ENCODE results near the gene CRYL1. TPM values are rescaled to one million over a fixed set of nuclear protein-coding genes. Genes with fewer than 3 reads are reported as not detected.

The CRYL1 gene
- total and polyA plus RNA-seq, 2 of the 13 experiments (the other 11 are each of a cell fraction or from before 2014, with no cell fraction given) = 57.2 to 115 TPM

DNA sequence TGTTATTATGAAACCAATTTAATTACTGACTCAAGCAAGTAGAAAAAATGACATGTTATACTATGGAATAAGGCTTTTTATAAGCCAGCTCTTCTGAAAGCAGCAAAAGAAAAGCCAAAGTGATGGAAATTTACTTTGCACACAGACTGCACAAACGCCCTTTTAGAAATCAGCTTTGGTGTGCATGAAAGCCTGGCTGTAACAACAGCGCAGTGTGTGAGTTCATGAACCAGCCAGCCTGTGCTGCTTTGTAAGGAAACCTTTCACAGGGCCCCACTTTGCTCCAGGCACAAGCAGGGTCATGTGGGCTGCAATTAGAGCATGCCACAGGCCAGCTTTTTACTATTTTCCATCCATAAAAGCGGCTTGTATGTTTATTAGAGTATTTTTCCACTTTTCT, 27.7 kb upstream of the CRYL1 start (continued):
- TF ChIP-seq NONO (IDR thresholded peaks at IDR 0.05) = no peak
- no peak for TF ChIP-seq NONO (CRISPR knock-in tag; conservative IDR thresholded peaks at IDR 0.05)
- no peak for TF ChIP-seq ZNF34 (CRISPR knock-in tag; IDR thresholded peaks at IDR 0.05; ENCODE audit: borderline replicate concordance)
- no peak for TF ChIP-seq ZNF790 (CRISPR knock-in tag; IDR thresholded peaks at IDR 0.05; ENCODE audit: borderline replicate concordance)
- peak; percentile 58; the same call in 1 of the 2 replicates for TF ChIP-seq ZBTB20 (CRISPR knock-in tag; IDR thresholded peaks at IDR 0.05; ENCODE audit: borderline replicate concordance, low read depth)
- TF ChIP-seq ATF7-NPFF (CRISPR knock-in tag; IDR thresholded peaks at IDR 0.05; ENCODE audit: low read depth) = no peak
- TF ChIP-seq GABPA (IDR thresholded peaks at IDR 0.05; ENCODE audit: low read depth, low read length) = no peak
- 0 out of 2 replicates have a peak, but pooled peaks have one; percentile 23 for TF ChIP-seq GABPA (CRISPR knock-in tag; IDR thresholded peaks at IDR 0.05; ENCODE audit: low read depth)
- no peak for TF ChIP-seq TSC22D2 (CRISPR knock-in tag; IDR thresholded peaks at IDR 0.05; ENCODE audit: borderline replicate concordance)
- TF ChIP-seq ZFYVE20 (CRISPR knock-in tag; IDR thresholded peaks at IDR 0.05; ENCODE audit: borderline replicate concordance, low read depth) = no peak
- TF ChIP-seq GABPB1 (CRISPR knock-in tag; IDR thresholded peaks at IDR 0.05) = no peak
- TF ChIP-seq DPF2 (CRISPR knock-in tag; IDR thresholded peaks at IDR 0.05; ENCODE audit: borderline replicate concordance, low read depth) = no peak
- peak; percentile 62; the same call in 1 of the 2 replicates for TF ChIP-seq MIER3 (CRISPR knock-in tag; IDR thresholded peaks at IDR 0.05; ENCODE audit: borderline replicate concordance)
- TF ChIP-seq SALL2 (CRISPR knock-in tag; IDR thresholded peaks at IDR 0.05) = no peak
- no peak for TF ChIP-seq SCMH1 (CRISPR knock-in tag; IDR thresholded peaks at IDR 0.05; ENCODE audit: borderline replicate concordance)
- TF ChIP-seq ZNF567 (CRISPR knock-in tag; IDR thresholded peaks at IDR 0.05; ENCODE audit: borderline replicate concordance) = no peak
- TF ChIP-seq, protein P1, sequence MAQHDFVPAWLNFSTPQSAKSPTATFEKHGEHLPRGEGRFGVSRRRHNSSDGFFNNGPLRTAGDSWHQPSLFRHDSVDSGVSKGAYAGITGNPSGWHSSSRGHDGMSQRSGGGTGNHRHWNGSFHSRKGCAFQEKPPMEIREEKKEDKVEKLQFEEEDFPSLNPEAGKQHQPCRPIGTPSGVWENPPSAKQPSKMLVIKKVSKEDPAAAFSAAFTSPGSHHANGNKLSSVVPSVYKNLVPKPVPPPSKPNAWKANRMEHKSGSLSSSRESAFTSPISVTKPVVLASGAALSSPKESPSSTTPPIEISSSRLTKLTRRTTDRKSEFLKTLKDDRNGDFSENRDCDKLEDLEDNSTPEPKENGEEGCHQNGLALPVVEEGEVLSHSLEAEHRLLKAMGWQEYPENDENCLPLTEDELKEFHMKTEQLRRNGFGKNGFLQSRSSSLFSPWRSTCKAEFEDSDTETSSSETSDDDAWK (CRISPR knock-in tag; IDR thresholded peaks at IDR 0.05) = no peak
- TF ChIP-seq SKI (IDR thresholded peaks at IDR 0.05; ENCODE audit: partially characterized antibody) = no peak
- no peak for TF ChIP-seq LCORL (IDR thresholded peaks at IDR 0.05)
- peak; percentile 59 for TF ChIP-seq LCORL (CRISPR knock-in tag; IDR thresholded peaks at IDR 0.05)
- no peak for TF ChIP-seq ZNF335 (CRISPR knock-in tag; IDR thresholded peaks at IDR 0.05)
- TF ChIP-seq, protein P2, sequence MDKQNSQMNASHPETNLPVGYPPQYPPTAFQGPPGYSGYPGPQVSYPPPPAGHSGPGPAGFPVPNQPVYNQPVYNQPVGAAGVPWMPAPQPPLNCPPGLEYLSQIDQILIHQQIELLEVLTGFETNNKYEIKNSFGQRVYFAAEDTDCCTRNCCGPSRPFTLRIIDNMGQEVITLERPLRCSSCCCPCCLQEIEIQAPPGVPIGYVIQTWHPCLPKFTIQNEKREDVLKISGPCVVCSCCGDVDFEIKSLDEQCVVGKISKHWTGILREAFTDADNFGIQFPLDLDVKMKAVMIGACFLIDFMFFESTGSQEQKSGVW (CRISPR knock-in tag; IDR thresholded peaks at IDR 0.05; ENCODE audit: borderline replicate concordance) = no peak
- TF ChIP-seq, protein P3, sequence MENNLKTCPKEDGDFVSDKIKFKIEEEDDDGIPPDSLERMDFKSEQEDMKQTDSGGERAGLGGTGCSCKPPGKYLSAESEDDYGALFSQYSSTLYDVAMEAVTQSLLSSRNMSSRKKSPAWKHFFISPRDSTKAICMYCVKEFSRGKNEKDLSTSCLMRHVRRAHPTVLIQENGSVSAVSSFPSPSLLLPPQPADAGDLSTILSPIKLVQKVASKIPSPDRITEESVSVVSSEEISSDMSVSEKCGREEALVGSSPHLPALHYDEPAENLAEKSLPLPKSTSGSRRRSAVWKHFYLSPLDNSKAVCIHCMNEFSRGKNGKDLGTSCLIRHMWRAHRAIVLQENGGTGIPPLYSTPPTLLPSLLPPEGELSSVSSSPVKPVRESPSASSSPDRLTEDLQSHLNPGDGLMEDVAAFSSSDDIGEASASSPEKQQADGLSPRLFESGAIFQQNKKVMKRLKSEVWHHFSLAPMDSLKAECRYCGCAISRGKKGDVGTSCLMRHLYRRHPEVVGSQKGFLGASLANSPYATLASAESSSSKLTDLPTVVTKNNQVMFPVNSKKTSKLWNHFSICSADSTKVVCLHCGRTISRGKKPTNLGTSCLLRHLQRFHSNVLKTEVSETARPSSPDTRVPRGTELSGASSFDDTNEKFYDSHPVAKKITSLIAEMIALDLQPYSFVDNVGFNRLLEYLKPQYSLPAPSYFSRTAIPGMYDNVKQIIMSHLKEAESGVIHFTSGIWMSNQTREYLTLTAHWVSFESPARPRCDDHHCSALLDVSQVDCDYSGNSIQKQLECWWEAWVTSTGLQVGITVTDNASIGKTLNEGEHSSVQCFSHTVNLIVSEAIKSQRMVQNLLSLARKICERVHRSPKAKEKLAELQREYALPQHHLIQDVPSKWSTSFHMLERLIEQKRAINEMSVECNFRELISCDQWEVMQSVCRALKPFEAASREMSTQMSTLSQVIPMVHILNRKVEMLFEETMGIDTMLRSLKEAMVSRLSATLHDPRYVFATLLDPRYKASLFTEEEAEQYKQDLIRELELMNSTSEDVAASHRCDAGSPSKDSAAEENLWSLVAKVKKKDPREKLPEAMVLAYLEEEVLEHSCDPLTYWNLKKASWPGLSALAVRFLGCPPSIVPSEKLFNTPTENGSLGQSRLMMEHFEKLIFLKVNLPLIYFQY (CRISPR knock-in tag; IDR thresholded peaks at IDR 0.05; ENCODE audit: borderline replicate concordance) = no peak
- peak; percentile 18; the same call in 1 of the 2 replicates for TF ChIP-seq TARDBP (CRISPR knock-in tag; IDR thresholded peaks at IDR 0.05)
- TF ChIP-seq, protein P4, sequence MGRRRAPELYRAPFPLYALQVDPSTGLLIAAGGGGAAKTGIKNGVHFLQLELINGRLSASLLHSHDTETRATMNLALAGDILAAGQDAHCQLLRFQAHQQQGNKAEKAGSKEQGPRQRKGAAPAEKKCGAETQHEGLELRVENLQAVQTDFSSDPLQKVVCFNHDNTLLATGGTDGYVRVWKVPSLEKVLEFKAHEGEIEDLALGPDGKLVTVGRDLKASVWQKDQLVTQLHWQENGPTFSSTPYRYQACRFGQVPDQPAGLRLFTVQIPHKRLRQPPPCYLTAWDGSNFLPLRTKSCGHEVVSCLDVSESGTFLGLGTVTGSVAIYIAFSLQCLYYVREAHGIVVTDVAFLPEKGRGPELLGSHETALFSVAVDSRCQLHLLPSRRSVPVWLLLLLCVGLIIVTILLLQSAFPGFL (CRISPR knock-in tag; IDR thresholded peaks at IDR 0.05) = no peak
- TF ChIP-seq SRSF1 (optimal IDR thresholded peaks at IDR 0.05; ENCODE audit: low read depth, low read length) = no peak

Measured in HepG2 (cell line).